B cell (primary cell): ENCODE data around the gene DHRS4L2. TPM values are rescaled to one million over a fixed set of nuclear protein-coding genes. Genes with fewer than 3 reads are reported as not detected.
"Not testable (repeated sequence)": the region's sequence is repeated elsewhere in the genome, so short reads cannot be mapped to it uniquely, and the experiment has no call there.

Source experiments
- ATAC-seq: fragments of 200-7000 bp; cut with Tn5 transposase; one replicate; pipeline ENCODE4 v1.10.0; 2021; ENCODE audit warnings: low read depth, mild to moderate bottlenecking, moderate number of reproducible peaks, moderate library complexity
- CTCF ChIA-PET: fragments of 350-600 bp; sonication (Branson Sonifier 250); formaldehyde crosslinking; loops from one replicate; lab custom pipeline; 2021; ENCODE audit warnings: antibody characterized with exemption, inconsistent platforms; lab: Charles Lee
- POLR2A ChIA-PET: fragments of 350-600 bp; sonication (Branson Sonifier 250); formaldehyde crosslinking; loops from one replicate; lab custom pipeline; 2021; ENCODE audit warnings: antibody characterized with exemption; lab: Charles Lee
- DNase-seq: peaks from one replicate; pipeline ENCODE4 v3.0.0; 2013
- H2AFZ ChIP-seq: 2 replicates; pipeline ENCODE4 v1.6.1; 2012; ENCODE audit warnings: mild to moderate bottlenecking, low read depth, low read length; ENCODE audit not compliant: insufficient read depth, poor library complexity, severe bottlenecking
- H3K27ac ChIP-seq, 2 donors: 1 replicate in 1 of 2; 2 replicates in 1 of 2; pipeline ENCODE4 v1.5.1; 2012 to 2013; ENCODE audit warnings: low read length in 2 of 2, mild to moderate bottlenecking in 2 of 2, moderate library complexity in 1 of 2
- H3K27me3 ChIP-seq, 4 experiments: fragments of 200-600 bp in 1 of 4; sonication (generic) in 1 of 4; replicated peaks in 1 of 4; 1 replicate in 2 of 4; 2 replicates in 2 of 4; pipeline versions ENCODE4 v1.6.1 to v1.7.0; 2013 to 2016; ENCODE audit warnings: low read length in 3 of 4, mild to moderate bottlenecking in 2 of 4, mixed read lengths in 1 of 4, moderate library complexity in 1 of 4; ENCODE audit not compliant: insufficient read depth in 4 of 4, control insufficient read depth in 3 of 4; ENCODE audit errors: control extremely low read depth in 1 of 4
- H3K36me3 ChIP-seq, 2 experiments: replicated peaks in 1 of 2; 1 replicate in 1 of 2; 2 replicates in 1 of 2; pipeline versions ENCODE4 v1.6.1 to v1.7.1; 2013; ENCODE audit warnings: low read length in 1 of 2; ENCODE audit not compliant: insufficient read depth in 2 of 2, control insufficient read depth in 1 of 2; ENCODE audit errors: control extremely low read depth in 1 of 2, extremely low read depth in 1 of 2
- H3K4me1 ChIP-seq, 2 donors: fragments of 200-600 bp in 1 of 2; sonication (generic) in 1 of 2; 1 replicate in 1 of 2; 2 replicates in 1 of 2; pipeline versions ENCODE4 v1.5.1 to v1.6.1; 2013 to 2017; ENCODE audit warnings: low read length in 2 of 2; ENCODE audit not compliant: control insufficient read depth in 2 of 2, insufficient read depth in 2 of 2
- H3K4me2 ChIP-seq: replicated peaks from 2 replicates; pipeline ENCODE3; 2012; ENCODE audit warnings: mild to moderate bottlenecking, low read depth, low read length; ENCODE audit not compliant: poor library complexity, severe bottlenecking
- H3K4me3 ChIP-seq, 5 experiments: fragments of 200-600 bp in 1 of 5; sonication (generic) in 1 of 5; 1 replicate in 3 of 5; 2 replicates in 2 of 5; pipeline versions ENCODE4 v1.5.1 to v1.7.0; 2011 to 2016; ENCODE audit warnings: low read length in 4 of 5, mild to moderate bottlenecking in 4 of 5, low read depth in 2 of 5, control low read depth in 1 of 5, moderate library complexity in 1 of 5; ENCODE audit not compliant: insufficient read depth in 1 of 5; ENCODE audit errors: control extremely low read depth in 1 of 5, extremely low read depth in 1 of 5
- H3K79me2 ChIP-seq: fragments of 200-600 bp; sonication (generic); one replicate; pipeline ENCODE4 v1.6.0; 2016; ENCODE audit warnings: low read length; ENCODE audit not compliant: control insufficient read depth, insufficient read depth
- H3K9ac ChIP-seq: fragments of 200-600 bp; sonication (generic); 2 replicates; pipeline ENCODE4 v1.6.1; 2017; ENCODE audit warnings: mild to moderate bottlenecking, low read length, moderate library complexity
- H3K9me3 ChIP-seq, 3 donors: one replicate each; pipeline versions ENCODE4 v1.6.1 to v1.7.1; 2013; ENCODE audit warnings: low read length in 2 of 3; ENCODE audit not compliant: control insufficient read depth in 2 of 3, insufficient read depth in 1 of 3; ENCODE audit errors: control extremely low read depth in 1 of 3
- H4K20me1 ChIP-seq: 2 replicates; pipeline ENCODE4 v1.6.0; 2012; ENCODE audit warnings: mild to moderate bottlenecking, low read length; ENCODE audit not compliant: insufficient read depth, control insufficient read depth, poor library complexity, severe bottlenecking
- H3K27ac Mint-ChIP-seq: one replicate; pipeline ENCODE4 v1.8.0; 2021; ENCODE audit warnings: mixed read lengths
- H3K27me3 Mint-ChIP-seq: one replicate; pipeline ENCODE4 v1.8.0; 2021; ENCODE audit warnings: mixed read lengths
- H3K4me1 Mint-ChIP-seq: one replicate; pipeline ENCODE4 v1.8.0; 2021; ENCODE audit warnings: mixed read lengths
- H3K4me3 Mint-ChIP-seq: one replicate; pipeline ENCODE4 v1.8.0; 2021; ENCODE audit warnings: mixed read lengths
- H3K9me3 Mint-ChIP-seq: one replicate; pipeline ENCODE4 v1.8.0; 2022; ENCODE audit warnings: mixed read lengths; ENCODE audit not compliant: insufficient read depth
- WGBS: methylation state at CpG from one replicate; pipeline ENCODE4 v1.1.5; 2013; ENCODE audit warnings: missing lambda C conversion rate; ENCODE audit not compliant: insufficient coverage; 5-methylcytosine and 5-hydroxymethylcytosine counted together
- intact Hi-C: fragments of 100-400 bp; cut with micrococcal nuclease; formaldehyde crosslinking; loops from one replicate; pipeline ENCODE4 v1.10.0; 2022
- polyA plus RNA-seq: library from polyadenylated mRNA; depleted of rRNA; stranded (reverse); fragments of >200 nt; gene quantifications from 2 replicates; pipeline ENCODE4 v1.2.3, GENCODE V29; 2012
- total RNA-seq, 2 donors: library from RNA; stranded (reverse); fragments of 120-200 nt in 1 of 2; gene quantifications; 1 replicate in 1 of 2; 2 replicates in 1 of 2; pipeline versions ENCODE4 v1.2.3 to v1.2.4, GENCODE V29; 2013 to 2022

The DHRS4L2 gene
- total and polyA plus RNA-seq, 2 donors (not counting 1 experiment from before 2014, with no cell fraction given): 11.2 to 16.3 TPM

GRCh38 chr14:23954965-23955364, 33.8 kb upstream of the DHRS4L2 start:
- not testable (repeated sequence) for ATAC-seq, DNase-seq, H2AFZ ChIP-seq, H3K9me3 ChIP-seq, H3K27me3 ChIP-seq, H3K36me3 ChIP-seq, H3K27ac ChIP-seq, H4K20me1 ChIP-seq, H3K27ac Mint-ChIP-seq, H3K9me3 Mint-ChIP-seq, H3K9ac ChIP-seq, H3K27me3 Mint-ChIP-seq, H3K4me3 Mint-ChIP-seq, H3K4me3 ChIP-seq, H3K79me2 ChIP-seq, H3K4me2 ChIP-seq
- ChIA-PET CTCF (interaction anchor here (1.0 to 1.4 kb wide), 2 partner anchors 54 to 323 kb away, joined by 3 to 5 read pairs; no protein-coding TSS in a partner anchor), POLR2A (interaction anchor here (0.6 kb wide), 1 partner anchor 139 kb away, joined by 4 read pairs; no protein-coding TSS in a partner anchor)
- intact Hi-C loops: loop anchor here (1.0 to 10.0 kb wide), 4 partner anchors 60 to 488 kb away; partner anchors contain the start of gene NGDN
- 67% methylated on average over 1 of the region's 20 CpGs for WGBS
- peaks cover 25% of the 10 kb centered on the region for H3K4me1 Mint-ChIP-seq
- H3K4me1 ChIP-seq: peaks cover 7 to 16% of the 10 kb centered on the region in 2 donors

DNA sequence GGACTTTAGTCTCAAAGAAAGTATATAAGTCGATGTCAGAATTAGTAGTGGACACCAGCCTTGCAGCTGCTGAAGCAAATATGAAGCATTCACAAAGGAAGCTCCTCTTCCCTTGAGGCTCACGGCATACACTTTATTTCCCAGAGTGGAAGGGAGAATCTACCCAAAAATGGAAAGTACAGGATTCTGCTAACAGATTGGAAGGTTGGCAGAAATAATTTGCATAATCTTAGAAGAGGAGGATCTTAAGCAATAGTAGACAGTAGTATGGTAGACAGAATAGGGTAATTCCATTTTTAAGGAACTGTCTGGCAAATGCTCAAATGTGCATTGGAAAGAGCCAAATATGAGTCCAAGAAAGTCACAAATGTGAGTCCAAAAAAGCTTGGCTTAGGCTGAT, 32.9 kb upstream of the DHRS4L2 start:
- peaks cover 7 to 16% of the 10 kb centered on the region in 2 donors for H3K4me1 ChIP-seq
- H3K9me3 ChIP-seq, DNase-seq, H4K20me1 ChIP-seq, H3K9me3 Mint-ChIP-seq, H3K79me2 ChIP-seq, H3K4me3 ChIP-seq, H2AFZ ChIP-seq, H3K27me3 Mint-ChIP-seq, H3K27ac ChIP-seq, POLR2A ChIA-PET, H3K27me3 ChIP-seq, ATAC-seq, H3K36me3 ChIP-seq, H3K9ac ChIP-seq, H3K27ac Mint-ChIP-seq, H3K4me3 Mint-ChIP-seq, H3K4me2 ChIP-seq: not testable (repeated sequence)
- H3K4me1 Mint-ChIP-seq: peaks cover 25% of the 10 kb centered on the region
- 88% methylated on average over 1 of the region's 2 CpGs for WGBS
- intact Hi-C loops: loop anchor here (10.0 kb wide), 1 partner anchor 59 kb away; no protein-coding TSS in a partner anchor
- CTCF ChIA-PET: interaction anchor here (1.0 to 1.5 kb wide), 2 partner anchors 53 to 138 kb away, joined by 3 read pairs; no protein-coding TSS in a partner anchor

DNA sequence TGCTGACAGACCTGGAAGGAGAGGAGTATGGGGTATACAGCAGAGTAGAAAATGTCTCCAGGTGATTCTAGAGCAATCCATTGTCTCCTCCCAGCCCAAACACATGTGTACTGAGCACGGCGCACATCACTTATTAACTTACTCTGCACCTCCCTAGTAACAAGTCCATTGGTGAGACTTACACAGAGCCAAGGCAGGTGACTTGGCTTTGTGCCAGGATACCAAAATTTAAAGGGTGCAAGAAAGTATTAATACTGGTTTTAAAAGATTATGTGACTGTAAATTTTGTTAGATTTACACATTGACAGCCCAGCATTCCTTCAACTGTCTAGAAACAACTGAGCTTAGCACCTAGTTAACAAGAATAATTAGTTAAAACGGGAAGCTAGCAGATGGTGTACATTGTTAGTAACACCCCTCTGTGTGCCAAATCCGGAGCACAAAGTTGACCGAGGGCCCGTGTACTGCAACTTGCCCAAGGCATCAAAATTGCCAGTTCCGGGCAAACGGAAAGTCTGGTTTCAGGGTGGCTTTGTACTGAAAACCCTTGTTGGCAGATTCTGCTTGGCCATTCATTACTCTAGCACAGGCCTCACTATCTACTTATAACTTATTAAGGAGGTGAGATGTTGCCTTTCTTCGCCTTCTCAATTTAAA, 30.7 kb upstream of the DHRS4L2 start:
- H3K9ac ChIP-seq, H3K4me3 Mint-ChIP-seq, CTCF ChIA-PET, H3K27me3 Mint-ChIP-seq, ATAC-seq, H3K4me1 Mint-ChIP-seq, H4K20me1 ChIP-seq, H3K79me2 ChIP-seq, H3K4me2 ChIP-seq, H3K27ac Mint-ChIP-seq, H3K9me3 Mint-ChIP-seq, POLR2A ChIA-PET, DNase-seq, H3K4me3 ChIP-seq, H3K27me3 ChIP-seq, H3K9me3 ChIP-seq, H3K36me3 ChIP-seq, H3K27ac ChIP-seq, H2AFZ ChIP-seq: not testable (repeated sequence)
- WGBS: 99% methylated on average over 5 of the region's 9 CpGs
- intact Hi-C loops: loop anchor here (10.0 kb wide), 1 partner anchor 57 kb away; no protein-coding TSS in a partner anchor
- H3K4me1 ChIP-seq: peaks cover 7 to 11% of the 10 kb centered on the region in 2 donors

DNA sequence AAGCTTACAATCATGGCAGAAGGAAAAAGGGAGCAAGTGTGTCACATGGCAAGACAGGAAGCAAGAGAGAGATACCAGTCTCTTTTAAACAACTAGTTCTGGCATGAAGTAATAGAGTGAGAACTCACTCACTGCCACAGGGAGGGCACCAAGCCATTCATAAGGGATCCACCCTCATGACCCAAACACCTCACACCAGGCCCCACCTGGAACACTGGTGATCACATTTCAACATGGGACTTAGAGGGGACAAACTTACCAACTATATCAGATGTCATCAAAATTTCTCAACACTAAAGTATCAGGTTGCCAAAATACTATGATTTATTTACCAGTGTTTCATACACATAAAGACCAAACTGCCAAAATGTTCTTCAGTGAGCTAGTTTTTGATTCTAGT, 27.8 kb upstream of the DHRS4L2 start:
- H3K27me3 ChIP-seq, H3K79me2 ChIP-seq, H3K27me3 Mint-ChIP-seq, ATAC-seq, H3K4me1 ChIP-seq, H3K9ac ChIP-seq, CTCF ChIA-PET, H2AFZ ChIP-seq, H3K36me3 ChIP-seq, H3K4me2 ChIP-seq, H3K9me3 ChIP-seq, H3K27ac ChIP-seq, H3K4me1 Mint-ChIP-seq, H3K27ac Mint-ChIP-seq, H3K4me3 Mint-ChIP-seq, H3K4me3 ChIP-seq, DNase-seq, POLR2A ChIA-PET, intact Hi-C loops, H4K20me1 ChIP-seq, H3K9me3 Mint-ChIP-seq: not testable (repeated sequence)
